ENCODE measurements around the gene PCDH15. TPM values are rescaled to one million over a fixed set of nuclear protein-coding genes. Genes with fewer than 3 reads are reported as not detected.

The PCDH15 gene
- total RNA-seq, 1 experiment from 2014 or later = 0.61 TPM

- no peak overlapping the region for H3K4me2 ChIP-seq (ENCODE audit: insufficient read depth, insufficient read length, low read length)
- no peaks in the 10 kb centered on the region for H3K27me3 ChIP-seq (ENCODE audit: insufficient read depth, low read length)
- no peak overlapping the region for H2AFZ ChIP-seq (ENCODE audit: low read length)
- H3K9ac ChIP-seq (ENCODE audit: extremely low read depth, insufficient read length, low read length) = no peak overlapping the region
- no peak for DNase-seq
- H3T11ph ChIP-seq (ENCODE audit: low read length) = no peak overlapping the region
- Mint-ChIP-seq H3K9me3 (peaks cover 3 to 8% of the 10 kb centered on the region in 2 experiments; a peak in 4 of 5 replicates), H3K27ac (no peak overlapping the region; a peak in 1 of 7 replicates), H3K27me3 (ENCODE audit: low read depth) (no peaks in the 10 kb centered on the region), H3K36me3 (ENCODE audit: insufficient read depth in 1 of 3, low read depth in 3 of 3) (peaks cover 0 to 5% (median 0%) of the 10 kb centered on the region in 3 experiments; a peak in 3 of 7 replicates), H3K4me1 (no peaks in the 10 kb centered on the region), H3K4me3 (no peak overlapping the region)
- no peak overlapping the region for H2BK12ac ChIP-seq (ENCODE audit: insufficient read length, low read depth, low read length)
- no peak overlapping the region for H4K91ac ChIP-seq (ENCODE audit: insufficient read length, low read depth, low read length)
- H3K18ac ChIP-seq (ENCODE audit: insufficient read length, low read depth, low read length) = no peak overlapping the region
- no peak overlapping the region for H3K27ac ChIP-seq (ENCODE audit: insufficient read length, low read depth, low read length)
- H3K4ac ChIP-seq (ENCODE audit: low read depth, low read length) = no peak overlapping the region
- no peak overlapping the region for H2BK120ac ChIP-seq (ENCODE audit: low read depth, low read length, poor library complexity, severe bottlenecking)
- H2BK15ac ChIP-seq (ENCODE audit: low read depth, low read length) = no peak overlapping the region
- no peak overlapping the region for H2BK20ac ChIP-seq (ENCODE audit: low read depth, low read length, poor library complexity, severe bottlenecking)
- no peak overlapping the region for H4K5ac ChIP-seq (ENCODE audit: insufficient read length, low read depth, low read length)
- no peak overlapping the region for H3K14ac ChIP-seq (ENCODE audit: insufficient read depth, low read length)
- H2AK5ac ChIP-seq (ENCODE audit: insufficient read length, low read length) = no peak overlapping the region
- no peaks in the 10 kb centered on the region for H3K79me2 ChIP-seq (ENCODE audit: insufficient read depth, low read length)
- no peaks in the 10 kb centered on the region for H3K4me1 ChIP-seq (ENCODE audit: insufficient read depth, low read length)
- no peaks in the 10 kb centered on the region for H4K20me1 ChIP-seq (ENCODE audit: control insufficient read depth, insufficient read depth, insufficient read length)
- H3K23me2 ChIP-seq (ENCODE audit: insufficient read length, low read depth, low read length, poor library complexity, severe bottlenecking) = no peaks in the 10 kb centered on the region
- no peak overlapping the region for H4K8ac ChIP-seq (replicated peaks; ENCODE audit: insufficient read length, low read depth, low read length)
- H3K23ac ChIP-seq (ENCODE audit: insufficient read length, low read depth, low read length) = no peak overlapping the region
- TF ChIP-seq CTCF (conservative IDR thresholded peaks at IDR 0.05) = no peak
- WGBS (ENCODE audit: extremely low coverage, insufficient read length, low lambda C conversion rate) = no CpG with 5 or more reads among the region's 6 CpGs
- no peaks in the 10 kb centered on the region for H3K9me3 ChIP-seq (ENCODE audit: control insufficient read depth, low read depth, low read length)
- H2BK5ac ChIP-seq (ENCODE audit: insufficient read length, low read length) = no peak overlapping the region
- no peaks in the 10 kb centered on the region for H3K79me1 ChIP-seq (ENCODE audit: insufficient read depth, low read depth, low read length, poor library complexity, severe bottlenecking)
- no peak overlapping the region for H3K56ac ChIP-seq (ENCODE audit: insufficient read length, low read depth, low read length)
Measured at GRCh38 chr10:54124209-54124885, 676.7 kb downstream of the PCDH15 start.

Data from H9 (cell line).